ENCODE measurements around the gene ARID5A. TPM values are rescaled to one million over a fixed set of nuclear protein-coding genes. Genes with fewer than 3 reads are reported as not detected.

Gene ARID5A
- total RNA-seq, 1 donor from 2014 or later: 7.1 TPM

GRCh38 chr2:96503637-96504243 is 32.8 kb upstream of the ARID5A start:
- H3K4me1 Mint-ChIP-seq (ENCODE audit: low read depth): peaks cover 21% of the 10 kb centered on the region
- peaks cover under 1% of the 10 kb centered on the region for H3K27me3 Mint-ChIP-seq
- no peak for DNase-seq (ENCODE audit: low spot score, unreplicated experiment)
- H3K27ac Mint-ChIP-seq: no peak overlapping the region
- no peaks in the 10 kb centered on the region for H3K9me3 Mint-ChIP-seq (ENCODE audit: low read depth)
- no peaks in the 10 kb centered on the region for H3K36me3 Mint-ChIP-seq (ENCODE audit: insufficient read depth)
- TF ChIP-seq, protein P1, sequence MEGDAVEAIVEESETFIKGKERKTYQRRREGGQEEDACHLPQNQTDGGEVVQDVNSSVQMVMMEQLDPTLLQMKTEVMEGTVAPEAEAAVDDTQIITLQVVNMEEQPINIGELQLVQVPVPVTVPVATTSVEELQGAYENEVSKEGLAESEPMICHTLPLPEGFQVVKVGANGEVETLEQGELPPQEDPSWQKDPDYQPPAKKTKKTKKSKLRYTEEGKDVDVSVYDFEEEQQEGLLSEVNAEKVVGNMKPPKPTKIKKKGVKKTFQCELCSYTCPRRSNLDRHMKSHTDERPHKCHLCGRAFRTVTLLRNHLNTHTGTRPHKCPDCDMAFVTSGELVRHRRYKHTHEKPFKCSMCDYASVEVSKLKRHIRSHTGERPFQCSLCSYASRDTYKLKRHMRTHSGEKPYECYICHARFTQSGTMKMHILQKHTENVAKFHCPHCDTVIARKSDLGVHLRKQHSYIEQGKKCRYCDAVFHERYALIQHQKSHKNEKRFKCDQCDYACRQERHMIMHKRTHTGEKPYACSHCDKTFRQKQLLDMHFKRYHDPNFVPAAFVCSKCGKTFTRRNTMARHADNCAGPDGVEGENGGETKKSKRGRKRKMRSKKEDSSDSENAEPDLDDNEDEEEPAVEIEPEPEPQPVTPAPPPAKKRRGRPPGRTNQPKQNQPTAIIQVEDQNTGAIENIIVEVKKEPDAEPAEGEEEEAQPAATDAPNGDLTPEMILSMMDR (IDR thresholded peaks at IDR 0.05; ENCODE audit: unreplicated experiment): no peak
- no peak overlapping the region for H3K4me3 Mint-ChIP-seq (ENCODE audit: low read depth)

DNA sequence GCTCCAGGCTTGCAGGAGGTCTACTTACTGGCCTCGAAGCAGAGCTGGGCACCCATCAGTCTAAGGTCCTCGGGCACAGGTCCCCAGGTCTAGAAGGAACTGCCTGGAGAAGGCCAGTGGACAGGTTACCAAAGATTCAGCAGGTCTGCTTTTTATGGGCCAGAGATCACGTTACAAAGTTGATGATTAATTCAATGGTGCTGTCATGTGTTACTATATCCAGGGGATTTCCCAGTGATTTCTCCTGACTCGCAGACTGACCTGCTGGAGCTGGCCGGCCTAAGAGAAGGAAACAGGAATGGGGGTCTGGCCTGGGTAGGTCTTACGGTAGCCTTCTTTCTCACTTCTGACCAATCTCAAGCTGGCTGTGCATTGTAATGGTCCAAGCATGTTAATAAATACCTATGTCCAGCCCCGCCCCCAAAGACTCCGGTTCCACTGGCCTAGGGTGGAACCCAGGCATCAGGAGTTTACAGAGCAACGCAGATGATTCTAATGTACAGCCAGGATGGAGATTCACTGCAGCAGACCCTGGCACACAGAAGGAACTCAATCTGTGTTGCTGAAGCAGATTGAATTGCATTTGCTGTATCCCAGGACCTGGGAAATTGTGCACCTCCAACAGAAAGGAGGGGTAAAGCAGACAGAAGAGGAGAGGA is 31.2 kb upstream of the ARID5A start, which contains the start of gene NEURL3:
TSS of gene NEURL3 (minus strand) at position 127 of the 659 bp plus-strand sequence. CDS start at position 56, 71 bp downstream.
- H3K36me3 Mint-ChIP-seq (ENCODE audit: insufficient read depth): no peaks in the 10 kb centered on the region
- DNase-seq (ENCODE audit: low spot score, unreplicated experiment): no peak
- peak within 1 kb of the TSS; percentile 78 for H3K27ac Mint-ChIP-seq
- H3K4me1 Mint-ChIP-seq (ENCODE audit: low read depth): peaks cover 20% of the 10 kb centered on the region
- TF ChIP-seq, protein P1 (IDR thresholded peaks at IDR 0.05; ENCODE audit: unreplicated experiment): no peak
- no peaks in the 10 kb centered on the region for H3K9me3 Mint-ChIP-seq (ENCODE audit: low read depth)
- peaks cover 13% of the 10 kb centered on the region for H3K27me3 Mint-ChIP-seq
- H3K4me3 Mint-ChIP-seq (ENCODE audit: low read depth): no peak within 1 kb of the TSS

DNA sequence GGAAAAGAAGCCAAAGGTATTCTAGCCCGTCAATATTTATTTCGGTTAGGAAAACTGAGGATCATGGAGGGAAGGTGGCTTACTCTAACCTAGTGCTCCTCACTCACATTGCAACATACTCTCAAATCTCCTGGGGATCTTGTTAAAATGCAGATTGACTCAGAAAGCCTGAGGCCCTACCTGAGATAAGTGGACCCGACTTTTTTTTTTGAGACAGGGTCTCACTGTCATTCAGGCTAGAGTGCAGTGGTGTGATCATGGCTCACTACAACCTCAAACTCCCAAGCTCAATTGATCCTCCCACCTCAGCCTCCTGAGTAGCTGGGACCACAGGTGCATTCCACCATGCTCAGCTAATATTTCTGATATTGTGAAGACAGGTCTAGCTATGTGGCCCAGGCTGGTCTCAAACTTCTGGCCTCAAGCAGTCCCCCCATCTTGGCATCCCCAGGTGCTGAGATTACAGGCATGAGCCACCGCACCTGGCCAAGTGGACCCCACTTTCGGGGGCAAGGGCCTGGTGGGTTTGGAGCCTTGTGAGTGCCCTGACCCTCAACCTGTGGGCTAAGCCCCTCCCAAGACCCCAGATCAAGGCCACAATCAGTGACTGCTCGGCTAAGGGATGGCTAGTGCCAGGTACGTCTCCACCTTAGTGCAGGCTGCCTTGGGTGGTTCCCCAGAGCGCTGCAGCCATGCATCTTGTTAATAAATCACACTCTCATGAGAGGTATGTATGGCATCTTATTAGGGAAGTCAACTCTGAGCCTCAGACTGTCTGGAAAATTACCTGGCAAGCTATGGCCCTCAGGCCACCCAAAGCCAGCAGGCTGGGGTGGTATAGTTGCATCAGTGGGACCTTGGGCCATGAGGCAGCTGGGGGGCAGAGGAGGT is 30.3 kb upstream of the ARID5A start:
- Mint-ChIP-seq H3K4me1 (ENCODE audit: low read depth) (peaks cover 20% of the 10 kb centered on the region), H3K9me3 (ENCODE audit: low read depth) (no peaks in the 10 kb centered on the region), H3K4me3 (ENCODE audit: low read depth) (no peak overlapping the region), H3K27ac (no peak overlapping the region), H3K36me3 (ENCODE audit: insufficient read depth) (no peaks in the 10 kb centered on the region), H3K27me3 (peaks cover 22% of the 10 kb centered on the region)
- DNase-seq (ENCODE audit: low spot score, unreplicated experiment): no peak
- TF ChIP-seq, protein P1 (IDR thresholded peaks at IDR 0.05; ENCODE audit: unreplicated experiment): no peak

- peaks cover 20% of the 10 kb centered on the region for H3K4me1 Mint-ChIP-seq (ENCODE audit: low read depth)
- no peak for DNase-seq (ENCODE audit: low spot score, unreplicated experiment)
- no peaks in the 10 kb centered on the region for H3K36me3 Mint-ChIP-seq (ENCODE audit: insufficient read depth)
- TF ChIP-seq, protein P1 (IDR thresholded peaks at IDR 0.05; ENCODE audit: unreplicated experiment): no peak
- H3K27ac Mint-ChIP-seq: no peak overlapping the region
- H3K9me3 Mint-ChIP-seq (ENCODE audit: low read depth): no peaks in the 10 kb centered on the region
- peaks cover 25% of the 10 kb centered on the region for H3K27me3 Mint-ChIP-seq
- H3K4me3 Mint-ChIP-seq (ENCODE audit: low read depth): no peak overlapping the region
Observed at GRCh38 chr2:96506907-96507240, 29.7 kb upstream of the ARID5A start.

GRCh38 chr2:96507957-96508520 is 28.5 kb upstream of the ARID5A start:
- DNase-seq (ENCODE audit: low spot score, unreplicated experiment): peak; percentile 87
- TF ChIP-seq, protein P1 (IDR thresholded peaks at IDR 0.05; ENCODE audit: unreplicated experiment): peak; percentile 99
- peaks cover 28% of the 10 kb centered on the region for H3K27me3 Mint-ChIP-seq
- peaks cover 20% of the 10 kb centered on the region for H3K4me1 Mint-ChIP-seq (ENCODE audit: low read depth)
- H3K9me3 Mint-ChIP-seq (ENCODE audit: low read depth): no peaks in the 10 kb centered on the region
- H3K4me3 Mint-ChIP-seq (ENCODE audit: low read depth): peak overlapping the region; percentile 50
- no peak overlapping the region for H3K27ac Mint-ChIP-seq
- H3K36me3 Mint-ChIP-seq (ENCODE audit: insufficient read depth): no peaks in the 10 kb centered on the region

Data from progenitor cell of endocrine pancreas (in vitro differentiated cells).